HG03159 (cell line): Measurements from ENCODE around the gene FKRP.
"Not testable (repeated sequence)": the region's sequence is repeated elsewhere in the genome, so short reads cannot be mapped to it uniquely, and the experiment has no call there.

Source experiments
- ATAC-seq: cut with Tn5 transposase; IDR thresholded peaks from one replicate; pipeline ENCODE4 v1.9.1; 2021; ENCODE audit warnings: mild to moderate bottlenecking, moderate library complexity; ENCODE audit not compliant: unreplicated experiment

The FKRP gene

DNA sequence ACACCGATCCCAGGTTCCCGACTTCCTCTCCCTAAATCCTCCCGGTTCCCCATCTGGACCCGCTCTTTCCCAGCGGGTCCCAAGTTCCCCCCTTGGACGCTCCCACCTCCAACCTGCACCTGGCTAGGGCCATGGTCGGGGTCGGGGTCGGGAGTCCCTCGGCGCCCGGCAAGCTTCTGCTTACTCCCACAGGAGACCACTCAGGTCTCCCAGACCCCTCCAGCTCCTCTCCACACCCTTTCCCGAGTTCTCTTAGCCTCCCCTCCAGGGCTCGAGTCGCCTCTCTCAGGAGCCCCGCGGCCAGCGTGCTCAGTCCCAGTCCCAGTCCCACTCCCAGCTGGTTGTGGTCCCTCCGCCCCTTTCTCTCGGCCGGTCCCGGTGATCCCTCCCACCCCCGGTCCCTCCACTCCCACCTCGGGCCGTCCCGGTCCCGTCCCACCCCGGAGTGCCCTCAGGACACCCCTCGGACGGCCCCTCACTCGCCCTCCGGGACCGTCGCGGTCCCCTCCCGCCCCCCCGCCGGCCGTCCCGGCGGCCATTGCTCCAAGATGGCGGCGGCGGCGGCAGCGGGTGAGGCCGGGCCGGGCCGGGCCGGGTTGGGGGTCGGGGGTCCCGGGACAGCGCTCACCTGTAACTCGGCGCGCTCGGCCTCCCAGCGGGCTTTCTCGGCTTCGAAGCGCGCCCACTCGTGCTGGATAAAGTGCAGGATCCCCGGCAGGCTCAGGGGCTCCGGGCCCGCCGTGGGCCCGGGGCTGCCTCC, at the start of gene FKRP:
Gene FKRP (plus strand): TSS at position 537 of the 760 bp plus-strand sequence. CDS start 9,394 bp downstream, outside the sequence.
- no peak for ATAC-seq

- ATAC-seq = no peak
Measured at GRCh38 chr19:46696866-46697203, 49.0 kb upstream of the FKRP start.

DNA sequence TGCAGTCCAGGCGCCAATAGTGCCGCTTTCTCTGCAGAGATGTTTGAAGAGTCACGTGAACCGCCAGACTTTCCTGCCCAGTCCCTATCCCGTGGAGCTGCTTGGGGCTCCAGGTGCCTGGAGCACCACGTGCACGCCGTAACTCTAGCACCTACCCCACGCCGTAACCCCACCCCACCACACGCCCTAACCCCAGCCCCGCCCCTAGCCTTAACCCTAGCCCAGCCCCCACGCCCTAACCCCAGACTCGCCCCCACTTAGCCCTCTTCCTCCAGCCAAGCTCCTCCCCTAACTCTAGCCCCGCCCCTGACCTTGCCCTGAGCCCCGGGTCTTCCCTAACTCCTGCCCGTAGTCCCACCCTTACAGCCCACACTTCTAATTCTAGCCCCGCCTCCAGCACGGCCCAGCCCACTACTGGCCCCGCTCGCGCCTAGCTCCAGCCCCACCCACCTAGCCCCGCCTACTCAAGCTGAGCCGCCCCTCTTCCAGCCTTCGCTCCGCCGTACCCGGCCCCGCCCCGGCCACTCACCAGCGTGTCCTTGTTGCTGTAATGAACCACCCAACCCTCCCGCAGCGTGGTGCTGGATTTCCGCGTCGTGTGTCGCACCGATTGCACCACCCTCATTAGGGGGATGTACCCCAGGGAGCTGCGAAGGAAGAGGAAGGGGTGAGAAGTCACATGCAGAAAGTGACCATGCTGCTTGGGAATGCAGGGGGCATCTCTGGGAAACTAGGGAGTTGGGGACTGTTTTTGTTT, 48.5 kb upstream of the FKRP start:
- ATAC-seq = no peak

GRCh38 chr19:46698395-46699321, 47.2 kb upstream of the FKRP start:
- no peak for ATAC-seq

DNA sequence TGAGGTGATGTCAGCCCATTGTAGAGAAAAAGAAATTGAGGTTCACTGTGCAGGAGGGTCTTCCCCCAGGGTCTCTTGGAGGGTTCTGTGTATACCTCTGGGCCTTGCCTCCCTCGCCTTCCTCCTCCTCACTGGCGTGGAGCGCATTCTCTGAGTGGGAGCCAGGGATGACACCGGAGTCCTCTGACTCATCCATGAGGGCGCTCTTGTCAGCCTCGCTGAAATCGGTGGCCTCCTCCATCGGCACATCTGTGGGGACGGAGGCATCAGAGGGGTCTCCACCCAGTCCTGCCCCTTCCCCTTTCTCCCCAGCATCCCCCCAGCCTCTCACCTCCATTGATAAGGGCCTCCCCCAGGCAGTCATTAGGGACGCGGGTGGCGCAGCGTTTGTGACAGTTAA, 45.2 kb upstream of the FKRP start:
- ATAC-seq = no peak

DNA sequence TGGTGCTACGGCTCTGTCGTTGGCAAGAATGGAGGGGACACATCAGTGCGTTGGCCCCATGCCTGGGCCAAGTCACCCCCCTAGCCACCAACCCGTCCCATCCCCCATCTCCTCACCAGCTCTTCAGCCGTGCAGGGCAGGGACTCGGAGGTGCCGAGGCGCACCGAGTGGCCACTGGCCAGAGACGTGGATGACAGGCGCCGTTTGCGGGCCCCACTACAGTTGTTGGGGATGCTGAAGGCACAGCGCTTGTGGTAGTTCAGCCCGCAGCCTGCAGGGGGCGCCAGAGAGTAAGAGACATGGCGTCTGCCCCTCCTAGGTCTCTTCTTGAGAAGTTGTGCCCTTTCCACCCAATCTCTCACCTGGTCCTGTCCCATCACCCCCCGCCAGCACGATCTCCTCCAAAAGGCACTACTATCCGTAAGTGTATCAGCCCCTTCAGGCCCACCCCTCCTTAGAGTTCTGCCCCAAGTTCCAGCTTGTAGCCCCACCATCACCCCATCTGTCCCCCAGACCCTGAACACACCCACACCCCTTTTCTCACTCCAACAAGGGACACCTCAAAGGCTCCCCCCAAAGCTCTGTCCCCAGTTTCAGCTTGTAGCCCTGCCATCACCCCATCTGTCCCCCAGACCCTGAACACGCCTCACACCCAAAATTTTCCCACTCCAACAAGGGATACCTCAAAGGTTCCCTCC, 41.3 kb upstream of the FKRP start:
- ATAC-seq = no peak

GRCh38 chr19:46710687-46711086, 35.2 kb upstream of the FKRP start:
- ATAC-seq = no peak

DNA sequence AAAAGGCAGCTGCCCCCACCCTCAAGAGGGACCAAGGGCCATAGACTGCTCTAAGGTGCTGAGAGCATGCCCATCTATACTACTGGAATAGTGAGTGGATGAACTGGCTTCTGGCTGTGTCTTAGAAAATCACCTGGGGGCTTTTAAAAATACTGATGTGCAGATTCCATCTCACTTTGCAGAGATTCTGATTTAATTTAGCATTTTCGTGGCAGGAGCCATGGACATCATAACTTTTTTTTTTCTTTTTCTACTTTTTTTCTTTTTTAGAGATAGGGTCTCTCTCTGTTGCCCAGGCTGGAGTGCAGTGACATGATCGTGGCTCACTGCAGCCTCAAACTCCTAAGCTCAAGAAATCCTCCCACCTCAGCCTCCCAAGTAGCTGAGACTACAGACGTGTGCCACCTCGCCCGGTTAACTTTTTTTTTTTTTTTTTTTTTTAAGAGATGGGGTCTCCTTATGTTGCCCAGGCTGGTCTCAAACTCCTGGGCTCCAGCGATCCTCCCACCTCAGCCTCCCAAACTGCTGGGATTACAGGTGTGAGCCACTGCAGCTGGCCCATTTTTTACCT, 33.0 kb upstream of the FKRP start:
- not testable (repeated sequence) for ATAC-seq

- ATAC-seq = peak; percentile 22
Measured at GRCh38 chr19:46713781-46714443, 31.9 kb upstream of the FKRP start.

DNA sequence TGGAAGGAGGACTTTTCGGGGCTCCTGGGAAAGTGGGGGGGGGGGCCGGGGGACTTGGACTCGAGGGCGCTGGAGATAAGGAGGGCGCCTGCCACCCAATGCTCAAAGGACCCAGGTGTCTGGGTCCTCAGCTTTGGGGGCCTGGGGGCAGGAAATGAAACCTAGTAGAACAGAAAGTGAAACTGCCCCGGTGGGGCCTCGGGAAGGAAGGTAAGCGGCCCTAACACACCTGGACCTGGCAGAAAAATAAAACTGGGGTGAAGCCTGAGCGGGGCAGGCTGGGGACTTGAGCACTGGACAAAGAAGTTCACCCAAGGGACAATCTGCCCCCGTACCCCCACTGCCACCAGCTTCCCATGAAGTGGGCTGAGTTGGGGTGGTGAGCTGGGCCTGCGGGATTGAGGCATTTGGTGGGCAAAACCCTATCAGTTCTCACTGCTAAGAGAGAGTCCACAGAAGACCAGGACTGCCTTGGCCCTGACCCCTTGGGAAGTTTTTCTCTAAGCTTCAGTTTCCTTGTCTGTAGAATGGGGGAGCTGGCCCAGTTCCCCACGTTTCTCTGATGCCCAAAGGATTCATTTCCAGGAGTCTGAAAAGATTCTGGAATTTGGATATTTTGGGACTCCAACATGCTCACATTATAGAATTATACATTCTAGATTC, 31.3 kb upstream of the FKRP start:
- ATAC-seq = peak; percentile 39

DNA sequence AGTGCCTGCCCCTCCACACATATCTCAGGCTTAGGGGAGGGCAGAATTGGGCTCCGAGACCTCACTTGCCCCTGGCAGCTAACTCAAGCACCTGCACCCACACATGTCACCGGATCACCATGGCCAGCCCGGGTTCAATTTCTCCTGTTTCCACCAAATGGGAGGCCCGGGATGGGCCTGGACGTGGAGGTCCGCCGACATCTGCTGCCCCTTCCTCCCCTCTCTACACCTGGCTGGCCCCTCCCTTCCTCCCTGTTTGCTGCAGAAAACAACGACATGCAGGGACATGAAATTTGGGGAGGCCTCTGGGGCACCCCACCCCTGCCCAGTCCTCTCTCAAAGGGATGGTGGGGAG, 30.3 kb upstream of the FKRP start:
- ATAC-seq = no peak

- no peak for ATAC-seq
Measured at GRCh38 chr19:46715975-46716671, 29.7 kb upstream of the FKRP start.

- ATAC-seq = no peak
Measured at GRCh38 chr19:46716672-46717033, 29.2 kb upstream of the FKRP start.

DNA sequence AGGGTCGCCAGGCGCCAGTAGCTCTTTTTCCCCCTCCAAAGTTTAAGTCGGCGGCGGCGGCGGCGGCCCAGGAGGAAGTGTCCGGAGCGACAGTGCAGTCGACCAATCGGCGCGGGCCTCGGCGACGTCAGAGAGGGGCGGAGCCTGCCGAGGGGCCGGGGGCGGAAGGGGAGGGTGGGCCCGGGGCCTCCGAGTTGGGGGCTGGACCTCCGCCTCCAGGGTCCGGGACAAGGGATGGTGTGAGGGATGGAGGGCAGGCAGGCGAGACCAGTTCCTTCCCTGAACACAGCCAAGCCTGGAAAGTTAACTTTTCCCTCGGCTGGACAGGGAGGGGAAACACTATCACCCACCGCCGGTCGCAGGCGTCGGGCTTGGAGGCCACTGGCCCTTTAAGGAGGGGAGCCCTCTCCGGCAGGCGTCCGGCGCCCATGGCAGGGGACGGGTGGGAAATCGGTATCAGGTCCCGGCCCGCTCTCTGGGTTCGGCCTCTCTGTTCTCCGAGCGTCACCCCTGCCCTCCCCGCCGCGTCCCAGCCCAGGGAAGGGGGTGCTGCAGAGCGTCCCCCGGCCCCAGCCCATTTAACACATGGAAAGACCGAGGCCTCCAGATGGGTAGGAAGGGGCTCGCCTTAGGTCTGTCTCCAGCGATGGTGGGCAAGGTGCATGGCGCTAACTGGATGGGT, 28.7 kb upstream of the FKRP start, which contains the start of gene PRKD2:
Gene PRKD2 (minus strand): TSS at position 81 of the 682 bp plus-strand sequence. CDS start 744 bp downstream, outside the sequence.
- peak; percentile 39 for ATAC-seq

GRCh38 chr19:46717716-46718143, 28.1 kb upstream of the FKRP start:
- ATAC-seq = no peak

DNA sequence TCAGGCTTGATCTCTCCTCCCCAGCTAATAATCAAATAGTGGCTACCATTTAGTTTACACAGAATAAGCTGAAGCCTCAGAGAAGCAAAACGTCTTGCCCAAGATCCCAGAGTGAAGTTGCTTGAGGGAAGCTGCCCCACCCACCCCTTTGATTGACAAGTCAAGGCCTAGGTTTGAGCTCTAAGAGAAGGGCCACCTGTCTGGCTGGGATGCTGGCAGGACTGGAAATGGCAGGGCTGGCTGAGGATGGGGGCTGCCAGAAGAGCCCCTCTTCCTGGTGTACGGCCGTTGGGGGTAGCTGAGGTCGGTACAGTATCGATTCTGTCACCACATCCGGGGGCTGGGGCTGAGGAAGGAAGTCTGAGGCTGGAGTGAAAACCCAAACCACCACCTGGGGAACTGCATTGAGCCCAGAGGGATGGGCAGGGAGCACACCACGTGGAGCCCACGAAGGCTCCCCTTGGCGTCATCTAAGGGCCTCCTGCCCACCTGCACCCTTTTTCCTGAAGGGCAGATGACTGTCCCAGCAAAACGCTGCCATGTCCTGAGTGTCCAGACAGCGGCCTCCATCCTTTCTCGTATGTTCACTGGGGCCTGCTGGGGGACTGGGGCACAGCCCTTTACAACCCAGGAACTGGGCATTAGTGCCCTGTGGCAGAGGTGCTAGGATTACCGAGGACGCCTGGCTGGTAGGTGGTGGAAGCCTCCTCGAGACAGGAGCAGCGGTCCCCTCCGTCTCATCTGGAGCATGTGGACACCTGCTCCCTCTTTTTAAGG, 27.5 kb upstream of the FKRP start:
- ATAC-seq = no peak

- no peak for ATAC-seq
Measured at GRCh38 chr19:46718934-46719622, 26.8 kb upstream of the FKRP start.
